KG1 (cell line): Measurements from ENCODE around the gene MACROD1.

Experiments
- DNase-seq: peaks from one replicate; lab custom pipeline; 2025; lab: John Stamatoyannopoulos, UW

MACROD1 gene

DNA sequence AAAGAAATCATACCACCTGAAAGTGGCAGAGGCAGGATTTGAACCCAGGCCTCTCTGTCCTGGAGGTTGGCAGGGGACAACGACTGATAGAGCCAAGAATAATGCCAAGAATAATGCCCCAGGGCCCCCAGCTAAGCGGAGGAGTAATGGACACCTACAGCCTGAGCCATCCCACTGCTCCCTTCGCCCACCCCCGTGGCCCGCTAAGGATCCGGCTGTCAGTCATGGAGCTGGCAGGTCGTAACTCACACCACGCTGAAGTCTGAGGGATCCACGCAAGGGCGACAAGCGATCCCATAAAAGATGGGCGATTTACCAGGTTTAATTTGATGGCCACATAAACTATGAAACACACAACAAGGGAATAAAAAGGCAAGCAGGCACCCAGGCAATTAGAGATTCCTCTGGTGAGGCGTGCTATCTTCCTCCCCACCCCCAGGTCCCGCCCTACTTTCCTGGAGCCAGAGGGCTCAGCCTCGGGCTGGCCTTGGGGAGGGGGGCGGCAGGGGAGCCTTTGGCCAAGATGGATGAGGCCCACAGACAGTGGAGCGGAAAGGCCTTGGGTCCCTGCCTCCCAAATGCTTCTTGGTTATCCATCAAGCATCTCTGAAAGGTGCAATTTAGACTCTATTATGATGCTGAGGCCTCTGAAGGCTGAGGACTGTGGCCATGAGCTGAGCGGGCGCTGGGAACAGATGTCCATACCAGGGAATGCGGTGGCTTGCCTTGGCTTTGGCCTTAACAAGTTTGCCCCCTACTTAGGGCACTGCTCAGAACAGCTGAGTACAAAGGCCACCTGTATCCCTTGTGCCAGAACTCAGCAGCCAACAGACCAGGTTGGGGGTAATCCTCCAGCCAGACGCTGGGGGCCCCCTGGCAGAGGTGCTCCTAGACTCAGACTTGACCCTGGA lies 55.2 kb downstream of the MACROD1 start:
- no peak for DNase-seq

DNA sequence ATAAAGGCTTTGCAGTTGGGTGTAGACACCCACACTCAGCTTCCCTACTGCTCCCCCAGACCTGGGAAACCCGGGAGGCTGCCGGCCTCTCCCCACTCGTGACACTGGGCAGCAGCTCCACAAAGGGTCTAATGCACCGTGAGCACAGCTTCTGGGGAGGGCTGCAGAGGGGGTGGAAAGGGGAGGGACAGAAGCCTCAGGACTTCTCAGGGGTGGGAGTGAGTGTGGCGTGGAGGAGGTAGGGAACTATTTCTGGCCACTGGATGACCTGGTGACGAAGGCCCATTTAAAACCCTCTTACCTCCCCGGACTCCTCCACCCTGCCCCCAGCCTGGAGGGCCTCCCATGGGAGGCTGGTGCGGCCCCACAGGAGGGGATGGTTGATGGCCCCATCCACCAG lies 56.6 kb downstream of the MACROD1 start:
- no peak for DNase-seq

DNA sequence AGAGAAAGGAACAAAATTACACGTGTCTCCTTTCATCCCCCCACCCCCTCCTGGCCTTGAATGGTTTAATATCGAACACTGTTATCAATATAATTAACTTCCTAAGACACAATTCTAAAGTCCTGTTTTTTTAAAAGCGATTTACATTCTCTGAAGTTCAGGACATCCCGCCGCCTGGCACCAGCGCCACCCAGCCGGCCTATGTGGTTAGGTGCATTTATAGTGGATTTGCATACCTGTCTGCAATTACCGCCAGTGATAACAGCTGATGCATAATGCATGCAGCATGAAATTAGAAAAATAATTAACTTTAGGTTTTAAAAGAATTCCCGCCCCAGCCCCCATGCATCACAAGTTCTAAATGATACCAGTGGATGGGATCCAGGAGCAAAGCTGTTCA lies 58.6 kb downstream of the MACROD1 start:
- DNase-seq: no peak

DNA sequence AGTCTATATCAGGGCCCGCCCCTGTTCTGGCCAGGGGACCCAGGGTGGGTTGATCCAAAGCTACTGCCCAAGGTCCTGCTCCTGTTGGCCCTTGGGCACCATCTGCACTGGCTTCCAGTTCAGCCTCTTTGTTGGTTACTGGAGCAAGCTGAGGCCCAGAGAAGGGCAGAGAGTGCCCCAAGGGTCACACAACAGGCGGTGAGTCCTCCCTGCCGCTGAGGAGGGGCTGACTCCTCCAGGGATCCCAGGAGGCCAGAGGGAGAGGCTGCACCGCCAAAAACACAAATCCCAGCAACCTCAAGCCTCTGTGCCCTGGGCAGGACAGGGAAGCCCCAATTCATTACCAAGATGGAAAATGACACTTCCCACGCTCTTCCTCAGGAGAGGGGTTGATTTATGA lies 61.3 kb downstream of the MACROD1 start:
- DNase-seq: no peak

DNA sequence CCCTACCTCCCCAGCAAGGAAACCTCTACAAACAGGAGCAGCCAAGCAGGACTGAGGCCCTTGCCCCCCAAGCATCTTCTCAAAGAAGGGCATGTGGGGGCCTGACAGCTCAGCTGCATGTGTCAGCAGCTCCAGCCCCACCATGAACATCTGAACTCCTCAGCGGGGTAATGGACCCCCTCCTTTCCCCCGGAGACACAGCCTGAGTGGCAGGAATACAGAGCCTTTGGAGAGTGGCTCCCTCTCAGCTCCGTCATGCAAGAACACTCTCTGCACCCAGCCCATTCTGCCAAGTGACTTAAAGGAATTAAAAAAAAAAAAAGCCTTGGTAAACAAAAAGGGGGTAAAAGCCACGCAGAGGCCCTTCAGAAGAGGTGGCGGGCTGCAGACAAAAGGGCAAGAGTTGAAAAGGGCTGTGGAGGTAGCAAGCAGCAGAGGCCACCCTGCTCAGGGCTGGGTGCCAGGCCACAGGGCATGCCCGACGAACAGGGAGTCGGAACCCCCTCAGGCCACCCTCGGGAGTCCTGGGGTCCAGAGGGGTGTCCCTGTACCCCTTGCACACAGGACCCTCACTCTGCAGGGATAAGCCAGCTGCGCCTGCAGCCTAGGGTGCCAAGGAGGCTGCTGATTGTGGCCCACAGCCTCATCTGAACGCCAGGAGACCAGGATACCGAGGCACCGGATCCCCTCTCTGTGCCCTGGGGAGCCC lies 62.5 kb downstream of the MACROD1 start:
- no peak for DNase-seq

DNA sequence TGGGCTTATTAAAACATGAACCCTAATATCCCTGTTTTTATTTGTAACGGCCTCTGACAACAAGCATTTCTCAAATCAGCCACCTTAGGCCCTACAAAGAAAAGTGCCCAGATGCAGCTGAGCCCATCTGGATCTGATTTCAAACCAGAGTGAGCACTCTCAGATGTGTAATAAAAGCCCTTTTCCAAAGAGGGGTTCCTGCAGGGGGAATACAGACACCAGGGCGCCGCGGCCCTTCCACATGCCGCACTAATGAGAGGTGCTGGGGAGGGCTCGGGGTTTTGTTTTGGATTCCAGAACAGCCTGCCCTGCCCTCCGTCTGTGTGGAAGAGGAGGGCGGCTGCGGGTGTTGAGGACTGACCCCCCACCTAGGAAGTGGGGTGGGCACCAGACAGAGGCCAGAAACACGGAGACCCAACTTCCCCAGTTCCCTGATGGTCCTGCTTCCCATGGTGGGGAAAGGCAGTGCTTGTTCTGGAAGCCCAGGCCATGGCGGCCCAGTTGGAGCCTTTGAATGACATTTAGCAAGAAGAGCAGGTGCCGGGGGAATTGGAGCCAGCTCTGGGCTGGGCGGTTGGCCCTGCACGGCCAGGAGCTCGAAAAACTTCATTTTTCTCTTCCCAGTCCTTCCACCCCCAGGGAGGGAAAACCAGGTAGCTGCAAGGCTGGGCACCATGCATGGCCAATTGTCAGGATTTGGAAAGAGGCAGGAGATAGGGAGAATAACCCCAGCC lies 63.7 kb downstream of the MACROD1 start:
- no peak for DNase-seq

DNA sequence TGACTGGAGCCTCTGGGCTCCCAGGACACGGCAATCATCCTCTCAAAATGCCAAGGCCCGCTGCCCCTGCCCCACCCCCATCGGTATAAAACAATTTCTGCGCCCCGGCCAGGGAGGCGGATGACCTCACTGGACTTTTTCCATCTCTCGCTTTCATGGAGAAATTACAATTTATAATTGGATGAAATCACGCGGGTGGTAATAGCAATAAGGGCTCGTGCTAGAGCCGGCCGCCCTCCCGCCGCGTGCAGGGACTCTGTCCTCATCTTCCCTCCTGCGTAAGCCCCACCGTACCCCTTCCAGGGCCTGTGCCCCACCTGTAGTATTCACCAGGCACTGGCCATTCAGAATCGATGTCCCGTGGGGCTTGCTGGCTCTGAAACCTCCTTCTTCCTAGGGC lies 64.5 kb downstream of the MACROD1 start:
- DNase-seq: no peak

DNA sequence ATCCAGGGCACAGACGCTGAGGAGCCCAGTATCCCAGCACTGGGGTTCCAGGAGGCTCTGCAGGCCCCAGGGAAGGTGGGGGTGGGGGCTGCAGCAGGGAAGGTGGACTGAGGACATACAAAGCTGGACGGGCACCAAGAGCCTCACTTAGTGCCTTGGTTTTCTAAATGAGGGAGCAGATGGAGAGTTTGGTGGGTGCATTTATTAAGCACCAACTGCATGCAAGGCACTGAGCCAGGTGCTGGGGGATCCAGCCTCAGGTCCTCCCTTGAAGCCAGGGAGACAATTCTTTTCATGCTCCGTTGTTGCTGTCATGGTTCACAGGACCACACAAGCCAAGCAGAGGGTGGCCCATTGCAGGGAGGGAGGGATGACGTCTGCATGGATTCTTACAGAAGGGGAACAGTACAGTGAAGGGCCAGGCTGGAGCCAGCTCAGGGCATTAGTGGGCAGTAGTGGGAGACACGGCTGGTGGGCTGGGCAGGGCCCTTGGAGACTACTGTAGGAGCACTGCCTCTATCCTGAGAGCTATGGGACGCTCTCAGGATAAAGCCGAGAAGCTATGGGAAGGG lies 65.0 kb downstream of the MACROD1 start:
- DNase-seq: no peak

DNA sequence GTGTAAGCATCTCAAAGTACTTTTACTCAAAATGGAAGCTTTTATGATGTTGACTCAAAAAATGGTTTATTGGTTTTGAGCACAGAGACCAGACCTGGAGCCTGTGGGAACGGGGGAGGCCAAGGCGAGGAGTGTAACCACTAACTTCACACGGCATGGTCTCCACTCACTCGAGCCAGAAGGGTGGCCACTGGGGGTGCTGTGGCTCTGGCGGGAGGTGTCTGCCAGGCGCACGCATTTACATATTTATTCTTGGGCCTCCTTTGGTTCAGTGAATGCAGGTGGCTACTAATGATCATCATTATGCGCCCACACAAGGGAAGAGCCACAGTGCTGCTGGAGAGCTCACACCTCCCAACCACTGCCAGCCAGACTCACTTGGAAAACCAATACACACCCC lies 65.6 kb downstream of the MACROD1 start:
- DNase-seq: no peak

DNA sequence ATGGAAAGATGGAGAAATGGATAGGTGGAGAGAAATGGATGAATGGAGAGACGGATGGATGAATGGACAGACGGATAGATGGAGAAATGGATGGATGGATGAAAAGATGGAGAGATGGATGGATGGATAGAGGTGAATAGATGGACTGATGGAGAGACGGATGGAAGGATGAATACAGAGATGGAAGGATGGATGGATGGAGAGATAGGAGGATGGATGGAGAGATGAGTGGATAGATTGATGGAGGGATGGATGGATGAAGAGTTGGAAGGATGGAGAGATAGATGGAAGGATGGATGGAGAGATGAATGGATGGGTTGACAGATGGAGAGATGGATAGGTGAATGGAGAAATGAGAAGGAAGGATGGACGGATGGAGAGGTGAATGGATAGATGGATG lies 66.5 kb downstream of the MACROD1 start:
- DNase-seq: no peak

DNA sequence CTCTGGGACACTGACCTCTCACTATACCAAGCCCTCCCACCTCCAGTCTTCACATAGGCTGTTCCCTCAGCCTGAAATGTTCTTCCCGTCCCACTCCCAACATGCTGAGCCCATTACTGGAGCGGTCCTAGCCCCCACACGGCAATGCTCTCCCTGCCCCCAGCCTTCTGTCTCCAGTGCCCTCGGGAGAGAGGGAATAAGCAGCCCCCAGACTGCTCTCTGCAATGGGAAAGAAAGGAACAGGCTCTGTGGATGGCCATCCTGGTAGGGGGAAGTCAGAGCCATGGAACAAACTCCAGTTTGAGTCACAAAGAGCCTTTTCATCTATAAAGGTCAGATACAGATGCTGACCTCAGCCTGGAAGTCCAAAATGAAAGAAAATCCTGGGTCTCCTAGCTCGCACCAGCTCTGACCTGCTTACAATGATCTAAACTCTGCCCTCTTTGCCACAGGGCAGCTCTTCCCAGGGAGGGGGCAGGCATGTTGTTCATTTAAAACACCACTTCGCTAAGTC lies 67.5 kb downstream of the MACROD1 start:
- DNase-seq: no peak

DNA sequence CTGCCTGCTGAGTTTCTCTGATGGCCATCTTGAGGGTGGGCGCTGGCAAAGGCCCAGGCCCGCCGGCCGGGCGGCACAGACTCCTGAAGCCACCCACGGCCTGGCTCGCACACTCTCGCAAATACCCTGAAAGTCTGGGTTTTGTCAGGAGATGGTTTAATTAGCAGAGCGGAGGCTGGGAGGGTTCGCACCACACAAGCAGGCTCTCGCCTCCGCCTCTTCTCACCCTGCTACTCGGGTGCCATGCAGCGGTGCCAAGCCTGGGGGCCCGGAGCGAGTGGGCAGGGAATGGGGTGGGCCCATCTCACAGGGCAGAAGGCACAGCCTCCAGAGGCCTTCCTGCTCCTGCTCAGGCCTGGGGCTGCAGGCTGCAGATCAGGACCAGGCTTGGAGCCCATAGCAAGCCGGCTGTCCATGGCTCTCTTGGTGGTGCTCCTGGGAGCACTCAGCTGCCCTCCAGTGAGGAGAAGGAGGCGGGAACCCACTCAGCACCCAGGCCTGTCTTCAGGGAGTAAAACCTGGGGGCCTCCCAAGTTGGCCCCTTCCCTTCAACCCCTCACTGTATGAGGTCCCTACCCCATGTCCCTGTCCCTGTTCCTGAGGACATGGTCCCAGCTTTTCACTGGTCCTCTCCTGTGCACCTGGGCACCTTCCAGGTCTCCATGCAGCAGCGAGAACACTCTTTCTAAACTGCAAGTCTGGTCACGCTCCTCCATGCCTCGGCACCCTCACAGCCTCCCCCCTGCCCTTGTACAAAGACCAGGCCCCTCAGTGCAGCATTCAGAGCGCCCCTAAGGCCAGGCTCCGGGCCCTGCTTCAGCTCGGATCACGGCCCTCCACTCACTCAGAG lies 68.2 kb downstream of the MACROD1 start:
- DNase-seq: no peak

DNA sequence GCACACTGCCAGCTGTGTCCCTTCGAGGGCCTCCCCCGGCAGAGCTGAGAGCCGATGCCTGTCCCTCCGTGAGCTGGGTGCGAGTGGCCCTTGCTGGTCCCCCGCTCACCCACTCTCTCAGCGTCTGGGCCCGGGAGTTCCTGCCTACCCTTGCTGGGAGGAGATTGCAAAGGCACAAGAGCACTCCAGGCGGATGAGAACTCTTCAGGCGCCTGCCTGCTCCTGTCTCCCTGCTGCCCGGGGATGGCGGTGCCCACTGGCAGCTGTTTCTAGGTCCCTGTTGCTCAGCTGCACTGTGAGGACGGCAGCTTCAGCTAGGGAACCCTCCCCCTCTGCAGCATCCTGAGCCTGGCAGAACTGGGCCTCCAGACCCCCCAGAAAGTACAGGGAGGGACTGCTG lies 69.1 kb downstream of the MACROD1 start:
- DNase-seq: no peak

DNA sequence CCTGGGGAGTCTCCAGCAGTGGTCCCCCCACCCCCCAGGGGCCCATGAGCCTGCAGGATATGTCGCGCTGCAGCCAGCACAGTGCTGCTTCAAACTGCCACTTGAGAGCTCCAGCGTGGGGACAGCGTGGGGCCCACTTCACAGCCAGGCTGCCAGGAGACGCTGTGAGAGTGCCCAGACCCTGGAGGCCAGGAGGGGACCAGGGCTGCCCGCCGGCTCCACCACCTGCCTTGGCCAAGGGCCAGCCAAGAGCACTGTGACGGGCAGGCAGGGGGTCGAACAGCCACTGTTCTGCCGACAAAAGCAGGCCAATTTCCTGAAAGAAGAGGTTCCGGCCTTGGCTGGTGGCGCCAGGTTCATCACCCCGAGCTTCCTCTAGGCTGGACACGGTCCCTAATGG lies 70.0 kb downstream of the MACROD1 start:
- DNase-seq: no peak

DNA sequence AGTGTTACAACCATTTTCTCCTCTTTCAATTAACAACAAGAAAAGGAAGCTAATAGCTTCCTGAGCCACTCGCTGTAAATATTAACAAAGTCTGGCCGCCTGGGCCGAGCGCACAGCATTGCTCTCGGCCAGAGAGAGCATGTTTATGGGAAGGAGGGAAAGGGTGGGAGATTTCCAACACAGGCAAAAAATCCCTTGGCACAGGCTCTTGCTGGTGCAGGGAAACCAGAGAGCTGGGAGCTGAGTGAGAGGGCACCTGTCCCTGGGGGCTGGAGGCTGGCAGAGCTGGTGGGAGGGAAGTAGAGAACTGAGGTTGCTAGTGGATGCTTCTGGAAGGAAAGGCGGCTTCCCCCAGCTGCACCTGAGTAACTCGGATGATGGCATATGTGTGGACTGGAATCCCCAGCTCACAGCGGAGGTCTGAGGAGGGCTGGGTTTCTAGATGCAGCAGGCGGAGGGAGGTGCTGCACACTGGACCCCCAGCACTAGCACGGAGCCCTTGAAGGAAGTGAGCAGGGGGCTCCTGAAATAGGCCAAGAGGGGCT lies 70.6 kb downstream of the MACROD1 start:
- DNase-seq: no peak

DNA sequence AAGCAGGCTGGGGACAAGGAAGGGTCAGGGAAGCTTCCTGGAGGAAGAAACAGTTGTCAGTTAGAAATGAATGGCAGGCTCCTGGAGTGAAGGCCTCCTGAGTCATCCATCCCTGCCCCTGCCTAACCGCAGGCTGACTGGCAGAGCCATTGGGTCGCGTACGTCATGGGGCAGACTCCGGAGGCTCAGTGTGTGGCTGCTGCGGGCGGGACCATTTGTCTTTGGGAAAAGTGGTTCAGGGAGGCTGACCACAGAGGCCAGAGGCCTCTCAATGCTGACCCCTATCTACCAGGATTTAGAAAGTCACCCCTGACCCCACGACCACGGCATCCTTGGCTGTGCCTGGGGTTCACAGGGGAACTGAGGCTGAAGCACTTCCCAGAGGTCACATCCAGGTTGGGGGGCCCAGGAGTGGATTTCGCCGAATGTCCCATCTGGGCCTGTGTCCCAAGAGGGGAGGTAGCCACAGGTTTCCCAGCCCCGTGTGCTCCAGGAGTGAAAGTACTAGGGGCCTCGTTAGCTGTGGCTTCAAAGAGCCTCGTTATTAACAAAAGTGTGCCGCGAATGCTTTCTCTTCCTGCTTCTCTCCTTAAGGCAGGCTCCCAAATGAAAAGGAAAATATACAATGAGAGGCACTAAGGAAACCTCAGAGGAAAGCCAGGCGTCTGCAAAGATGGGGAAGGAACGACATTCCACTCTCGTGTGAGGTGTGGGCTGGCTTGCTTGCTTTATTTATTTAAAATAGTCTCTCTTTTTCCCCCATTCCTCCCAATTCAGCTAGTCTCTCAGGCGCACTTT lies 71.3 kb downstream of the MACROD1 start:
- no peak for DNase-seq

DNA sequence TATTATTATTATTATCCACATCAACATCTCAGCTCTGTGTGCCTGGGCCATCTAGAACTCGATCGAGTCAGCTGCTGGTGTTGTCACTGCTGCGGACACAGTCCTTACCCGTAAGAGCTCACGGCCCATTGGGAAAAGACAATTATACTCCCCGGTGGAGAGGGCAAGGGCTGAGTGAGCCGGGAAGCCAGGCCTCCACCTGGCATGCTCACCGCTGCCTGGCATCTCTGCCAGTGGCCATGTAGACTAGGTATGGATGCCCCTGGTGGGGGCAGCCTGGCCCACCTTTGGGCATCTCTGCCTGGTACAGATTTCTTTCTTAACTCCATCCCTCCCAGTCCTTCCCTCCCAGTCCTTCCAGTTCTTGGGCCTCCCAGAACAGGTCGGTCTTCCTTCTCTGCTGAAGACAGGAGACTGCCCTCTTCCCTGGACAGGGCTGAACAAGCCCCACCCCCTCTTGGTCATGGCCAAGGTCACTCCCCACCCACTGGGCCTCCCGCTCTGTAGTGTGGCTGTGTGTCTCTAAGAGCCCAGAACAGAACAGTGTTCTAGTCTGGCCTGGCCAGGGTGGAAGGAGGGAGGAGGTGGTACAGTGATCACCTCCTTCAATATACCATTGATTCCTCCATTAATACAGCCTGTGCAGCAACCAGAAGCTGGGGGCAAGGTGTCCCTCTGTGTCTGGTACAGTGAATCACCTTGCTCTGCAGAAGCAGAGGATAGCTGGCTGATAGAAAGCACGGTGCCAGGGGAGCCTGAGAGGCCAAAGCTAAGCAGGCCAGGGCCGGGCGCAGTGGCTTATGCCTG lies 72.5 kb downstream of the MACROD1 start:
- no peak for DNase-seq

DNA sequence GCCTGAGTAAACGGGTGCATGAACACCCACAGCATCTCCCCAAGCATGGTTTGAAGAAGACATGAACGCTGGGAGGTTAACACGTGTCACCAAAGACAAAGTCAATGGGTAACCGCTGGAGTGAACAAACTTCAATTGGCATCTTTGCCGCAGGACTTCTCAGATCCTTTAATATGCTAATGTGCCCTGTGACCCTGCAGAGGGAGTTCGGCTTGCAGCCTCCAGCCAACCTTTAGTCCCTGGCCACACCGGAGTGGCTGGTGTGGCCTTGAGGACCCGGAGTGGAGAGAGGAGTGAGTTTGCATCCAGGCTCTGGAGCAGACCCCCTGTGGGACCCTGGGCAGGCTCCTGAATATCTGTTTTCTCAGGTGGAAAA lies 73.2 kb downstream of the MACROD1 start:
- no peak for DNase-seq

DNA sequence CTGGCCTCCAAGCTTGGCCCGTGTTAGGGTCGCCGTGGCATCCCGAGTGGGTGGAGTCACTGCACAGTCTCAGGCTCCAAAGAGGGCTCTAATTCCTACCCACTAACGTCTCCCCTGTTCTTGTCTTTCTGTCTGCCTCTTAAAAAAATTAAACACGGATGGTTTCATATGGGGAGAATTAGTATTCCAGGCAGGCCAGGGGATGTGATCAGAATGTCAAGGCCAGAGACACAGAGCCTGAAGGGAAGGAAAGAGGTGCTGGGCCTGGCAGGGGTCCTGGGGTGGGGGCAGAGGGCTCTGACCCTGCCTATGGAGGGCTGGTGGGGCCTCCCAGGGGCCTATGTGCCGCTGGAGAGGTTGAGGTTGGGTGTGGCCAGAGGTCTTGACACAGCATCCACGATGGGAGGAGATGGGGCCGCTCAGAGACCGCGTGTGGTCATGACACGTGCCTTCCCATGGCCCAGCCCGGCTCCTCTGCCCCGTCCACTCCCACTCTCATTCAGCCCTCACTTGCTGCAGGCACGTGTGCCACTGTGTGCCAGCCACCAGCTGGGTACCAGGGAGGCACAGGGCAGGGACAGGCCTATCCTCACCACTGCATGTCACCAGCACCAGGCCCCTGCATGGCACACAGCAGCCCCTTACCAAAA lies 73.7 kb downstream of the MACROD1 start:
- DNase-seq: no peak
